SIG-M5 treated with dmso at 0.1 percent for 504 hours (cell line): ENCODE results near the gene TTPAL.

ENCODE experiments used
- DNase-seq: peaks from one replicate; lab custom pipeline; 2025; ENCODE audit not compliant: unreplicated experiment; lab: John Stamatoyannopoulos, UW

Gene TTPAL

GRCh38 chr20:44475694-44476560 is at the start of gene TTPAL:
TTPAL (plus strand) TSS chr20:44475874; CDS start chr20:44480000, 4,126 bp downstream.
- DNase-seq = peak; percentile 77

- DNase-seq = no peak
These were observed 49.8 kb upstream of the TTPAL start for GRCh38 chr20:44425923-44426322.

- no peak for DNase-seq
These were observed 48.5 kb upstream of the TTPAL start for GRCh38 chr20:44426879-44427790.

- DNase-seq = no peak
These were observed 47.9 kb upstream of the TTPAL start for GRCh38 chr20:44427804-44428173.

- DNase-seq = no peak
These were observed 47.3 kb upstream of the TTPAL start for GRCh38 chr20:44428174-44429016.

GRCh38 chr20:44429017-44429339 is 46.7 kb upstream of the TTPAL start:
- DNase-seq = no peak

GRCh38 chr20:44429419-44430269 is 46.0 kb upstream of the TTPAL start:
- DNase-seq = no peak

GRCh38 chr20:44430270-44431065 is 45.2 kb upstream of the TTPAL start:
- no peak for DNase-seq

- no peak for DNase-seq
These were observed 44.6 kb upstream of the TTPAL start for GRCh38 chr20:44431118-44431501.

- no peak for DNase-seq
These were observed 44.0 kb upstream of the TTPAL start for GRCh38 chr20:44431502-44432234.

GRCh38 chr20:44432618-44433577 is 42.8 kb upstream of the TTPAL start:
- DNase-seq = no peak

GRCh38 chr20:44433751-44434538 is 41.7 kb upstream of the TTPAL start:
- no peak for DNase-seq

- peak; percentile 18 for DNase-seq
These were observed 39.9 kb upstream of the TTPAL start for GRCh38 chr20:44435630-44436335.

GRCh38 chr20:44436393-44436792 is 39.3 kb upstream of the TTPAL start:
- DNase-seq = no peak

GRCh38 chr20:44437497-44437896 is 38.2 kb upstream of the TTPAL start:
- no peak for DNase-seq

- no peak for DNase-seq
These were observed 36.9 kb upstream of the TTPAL start for GRCh38 chr20:44438782-44439181.
